Kidney tubule cell (primary cell): ENCODE results near the gene WIZ.
A peak's percentile ranks its signal among the peaks of the same experiment; 100 is the strongest.
"Not testable (repeated sequence)": the region's sequence is repeated elsewhere in the genome, so short reads cannot be mapped to it uniquely, and the experiment has no call there.

Experiments
- DNase-seq: peaks from one replicate; pipeline ENCODE4 v3.0.0-alpha.2; 2018; ENCODE audit warnings: low spot score

Gene WIZ, protein sequence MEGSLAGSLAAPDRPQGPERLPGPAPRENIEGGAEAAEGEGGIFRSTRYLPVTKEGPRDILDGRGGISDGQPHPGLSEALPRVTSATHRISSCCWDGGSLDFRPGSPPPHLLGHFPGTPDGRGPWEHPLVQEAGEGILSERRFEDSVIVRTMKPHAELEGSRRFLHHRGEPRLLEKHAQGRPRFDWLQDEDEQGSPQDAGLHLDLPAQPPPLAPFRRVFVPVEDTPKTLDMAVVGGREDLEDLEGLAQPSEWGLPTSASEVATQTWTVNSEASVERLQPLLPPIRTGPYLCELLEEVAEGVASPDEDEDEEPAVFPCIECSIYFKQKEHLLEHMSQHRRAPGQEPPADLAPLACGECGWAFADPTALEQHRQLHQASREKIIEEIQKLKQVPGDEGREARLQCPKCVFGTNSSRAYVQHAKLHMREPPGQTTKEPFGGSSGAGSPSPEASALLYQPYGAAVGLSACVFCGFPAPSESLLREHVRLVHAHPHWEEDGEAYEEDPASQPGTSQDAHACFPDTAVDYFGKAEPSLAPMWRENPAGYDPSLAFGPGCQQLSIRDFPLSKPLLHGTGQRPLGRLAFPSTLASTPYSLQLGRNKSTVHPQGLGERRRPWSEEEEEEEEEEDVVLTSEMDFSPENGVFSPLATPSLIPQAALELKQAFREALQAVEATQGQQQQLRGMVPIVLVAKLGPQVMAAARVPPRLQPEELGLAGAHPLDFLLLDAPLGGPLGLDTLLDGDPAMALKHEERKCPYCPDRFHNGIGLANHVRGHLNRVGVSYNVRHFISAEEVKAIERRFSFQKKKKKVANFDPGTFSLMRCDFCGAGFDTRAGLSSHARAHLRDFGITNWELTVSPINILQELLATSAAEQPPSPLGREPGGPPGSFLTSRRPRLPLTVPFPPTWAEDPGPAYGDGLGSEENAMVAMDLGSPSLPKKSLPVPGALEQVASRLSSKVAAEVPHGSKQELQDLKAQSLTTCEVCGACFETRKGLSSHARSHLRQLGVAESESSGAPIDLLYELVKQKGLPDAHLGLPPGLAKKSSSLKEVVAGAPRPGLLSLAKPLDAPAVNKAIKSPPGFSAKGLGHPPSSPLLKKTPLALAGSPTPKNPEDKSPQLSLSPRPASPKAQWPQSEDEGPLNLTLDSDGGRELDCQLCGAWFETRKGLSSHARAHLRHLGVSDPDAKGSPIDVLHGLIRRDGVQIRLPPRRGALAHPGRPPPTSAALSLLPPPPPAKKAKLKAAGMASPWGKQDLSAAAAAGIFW (N-terminal part only)

DNA sequence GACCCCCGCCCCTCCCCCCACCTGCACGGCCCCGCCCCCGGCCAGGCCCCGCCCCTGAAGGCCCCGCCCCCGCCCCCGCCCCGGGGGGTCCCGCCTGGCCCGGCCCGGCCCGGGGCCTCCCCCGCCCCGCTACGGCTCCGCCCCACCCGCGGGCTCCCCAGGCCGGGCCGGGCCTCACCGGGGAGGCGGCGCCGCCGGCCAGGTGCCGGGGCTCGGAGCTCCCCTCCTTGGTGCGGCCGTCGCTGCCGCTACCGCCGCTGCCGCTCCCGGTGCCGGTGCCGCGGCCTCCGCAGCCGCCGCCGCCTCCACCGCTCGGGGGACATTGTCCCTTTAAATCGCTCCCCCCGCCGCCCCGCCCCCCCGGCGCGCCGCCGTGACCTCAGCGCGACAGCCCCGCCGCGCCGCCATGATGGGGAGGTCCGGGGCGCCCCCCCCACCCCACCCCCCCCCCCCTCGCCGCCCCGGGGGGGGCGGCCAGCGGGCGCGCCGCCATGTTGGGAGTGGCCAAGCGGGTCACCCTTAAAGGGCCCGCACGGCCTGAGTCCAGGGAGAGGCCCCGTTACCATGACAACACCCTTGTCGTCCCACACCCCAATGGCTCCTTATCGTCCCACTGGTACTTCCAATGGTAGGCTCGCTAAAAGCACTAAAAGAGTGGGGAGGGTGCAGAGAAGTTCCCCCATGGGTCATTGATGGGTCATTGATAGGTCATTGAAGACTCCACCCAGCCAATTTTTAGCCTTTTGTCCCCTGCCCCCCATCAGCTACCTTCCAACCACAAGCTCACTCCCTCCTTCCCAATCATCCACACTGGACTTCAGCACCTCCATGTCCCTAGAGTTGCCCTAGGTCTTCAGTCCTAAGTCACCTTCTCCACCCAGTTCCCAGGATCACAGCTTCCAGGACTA, at the start of gene WIZ:
Gene WIZ (minus strand): TSS at position 337 of the 908 bp plus-strand sequence. CDS start 1,649 bp downstream, outside the sequence.
- DNase-seq = peak; percentile 79

DNA sequence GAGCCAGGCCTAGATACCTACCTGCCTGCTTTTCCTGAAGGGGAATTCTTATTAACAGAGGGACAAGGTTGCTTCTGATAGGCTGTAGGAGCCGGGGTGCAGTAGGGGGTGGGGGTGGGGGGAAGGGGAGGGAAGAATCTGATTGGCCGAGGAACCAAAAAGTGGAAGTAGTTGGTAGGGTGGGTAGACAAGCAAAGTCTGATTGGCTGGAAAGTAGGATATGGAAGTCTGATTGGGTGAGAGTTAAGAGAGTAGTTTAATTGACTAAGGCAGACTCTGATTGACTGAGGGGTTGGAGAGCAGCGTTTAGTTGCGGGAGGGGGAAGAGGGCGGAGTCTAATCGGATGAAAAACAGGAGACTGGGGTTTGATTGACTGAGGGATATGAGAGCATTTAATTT, 49.2 kb upstream of the WIZ start:
- no peak for DNase-seq

DNA sequence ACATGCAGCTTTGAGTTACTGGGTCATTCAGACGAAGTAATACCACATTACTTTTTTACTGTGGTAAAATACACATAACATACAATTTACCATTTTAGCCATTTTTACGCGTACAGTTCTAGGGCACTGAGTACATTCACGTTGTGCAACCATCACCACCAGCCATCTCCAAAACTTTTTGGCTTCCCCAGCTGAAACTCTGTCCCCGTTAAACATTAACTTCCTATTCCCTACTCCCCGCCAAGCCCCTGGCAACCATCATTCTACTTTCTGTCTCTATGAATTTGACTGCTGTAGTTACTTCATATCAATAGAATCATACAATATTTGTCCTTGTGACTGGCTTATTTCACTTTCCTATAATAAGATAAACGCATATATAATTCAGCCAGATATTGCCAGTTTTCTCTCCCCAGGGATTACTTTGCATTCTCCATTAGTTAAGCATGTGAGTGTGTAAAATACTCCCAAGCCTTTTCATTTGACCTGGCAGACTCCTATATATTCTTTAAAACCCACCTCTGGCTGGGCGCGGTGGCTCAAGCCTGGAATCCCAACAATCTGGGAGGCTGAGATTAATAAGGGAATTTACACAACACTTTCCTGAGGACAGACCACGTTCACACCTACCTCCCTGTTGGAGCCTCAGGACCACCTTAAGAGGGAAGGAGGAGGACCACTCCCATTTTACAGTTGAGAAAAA, 48.6 kb upstream of the WIZ start:
- DNase-seq = no peak

DNA sequence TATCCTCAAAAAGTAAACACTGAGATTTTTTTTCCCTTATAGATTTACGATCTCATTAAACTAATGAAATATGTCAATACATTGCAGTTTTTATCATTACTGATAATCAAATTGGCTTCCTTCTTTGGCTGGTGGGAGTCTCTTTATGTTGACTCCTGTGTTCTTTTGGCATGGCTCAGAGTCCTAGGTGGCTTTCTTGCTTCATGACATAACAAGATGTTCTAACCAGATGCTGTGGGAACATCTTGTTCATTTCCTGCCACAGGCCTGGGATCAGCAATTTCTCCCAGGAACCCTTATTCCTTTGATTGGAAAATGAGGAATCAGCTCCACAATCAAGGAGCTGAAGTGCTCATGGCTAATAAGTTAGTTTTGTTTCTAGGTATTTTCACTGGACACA, 45.4 kb upstream of the WIZ start:
- no peak for DNase-seq

DNA sequence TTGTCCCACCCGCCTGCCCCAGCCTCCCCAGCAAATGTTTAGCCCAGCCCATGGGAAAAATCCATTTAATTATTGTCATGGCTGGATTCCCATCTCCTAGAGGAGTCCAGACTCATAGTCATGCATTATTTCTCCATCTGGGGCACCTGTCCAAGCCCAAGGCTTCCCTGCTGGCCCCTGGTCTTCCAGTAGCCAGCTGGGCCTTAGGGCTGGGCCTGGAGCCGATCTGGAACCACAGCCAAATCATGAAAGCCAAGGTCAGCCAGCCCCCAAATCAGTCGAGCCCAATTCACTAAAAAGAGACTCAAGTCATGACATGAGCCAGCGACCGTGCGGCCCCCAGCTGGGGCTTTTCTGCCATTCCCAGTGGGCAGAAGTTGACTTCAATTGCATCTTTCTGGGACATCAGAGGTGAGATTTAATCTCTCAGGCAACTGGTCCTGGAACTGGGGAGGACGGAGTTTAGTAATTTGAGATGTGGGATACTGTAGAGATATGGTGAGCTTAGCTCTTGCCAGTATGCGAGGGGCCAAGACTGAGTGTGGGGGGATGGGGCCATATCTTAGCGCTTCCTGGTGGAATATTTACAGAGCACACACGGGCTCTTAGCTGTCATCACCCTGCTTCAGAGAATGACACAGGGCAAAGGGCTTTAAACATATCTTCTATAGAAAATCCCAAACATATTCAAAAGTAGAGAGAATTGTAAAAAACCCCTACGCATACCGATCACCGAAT, 38.9 kb upstream of the WIZ start:
- no peak for DNase-seq

DNA sequence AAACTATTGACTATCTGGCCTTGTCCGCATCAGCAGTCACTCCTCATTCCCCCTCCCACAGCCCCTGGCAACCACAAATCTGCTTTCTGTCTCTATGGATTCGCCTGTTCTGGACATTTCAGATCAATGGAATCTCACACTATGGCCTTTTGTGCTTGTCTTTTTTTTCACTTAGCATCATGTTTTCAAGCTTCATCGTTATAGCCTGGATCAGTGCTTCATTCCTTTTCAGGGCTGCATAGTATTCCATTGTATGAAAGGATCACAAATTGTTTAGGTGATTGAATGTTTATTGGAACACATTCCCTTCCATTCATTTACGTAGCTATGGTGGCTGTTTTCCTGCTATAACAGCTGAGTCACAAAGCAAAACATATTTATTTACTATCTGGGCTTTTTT, 37.3 kb upstream of the WIZ start:
- DNase-seq = no peak

DNA sequence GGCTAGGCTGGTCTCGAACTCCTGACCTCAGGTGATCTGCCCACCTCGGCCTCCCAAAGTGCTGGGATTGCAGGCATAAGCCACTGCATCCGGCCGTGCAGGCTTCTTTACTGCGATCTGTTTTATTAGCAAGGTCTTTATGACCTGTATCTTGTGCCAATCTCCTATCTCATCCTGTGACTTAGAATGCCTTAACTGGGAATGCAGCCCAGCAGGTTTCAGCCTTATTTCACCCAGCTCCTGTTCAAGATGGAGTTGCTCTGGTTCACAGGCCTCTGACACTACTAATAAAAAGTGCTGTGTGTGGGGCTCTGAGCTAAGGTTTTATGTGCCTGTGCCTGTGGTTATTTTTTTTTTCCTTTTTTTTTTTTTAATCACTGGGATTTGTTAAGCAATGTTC, 36.0 kb upstream of the WIZ start:
- not testable (repeated sequence) for DNase-seq

DNA sequence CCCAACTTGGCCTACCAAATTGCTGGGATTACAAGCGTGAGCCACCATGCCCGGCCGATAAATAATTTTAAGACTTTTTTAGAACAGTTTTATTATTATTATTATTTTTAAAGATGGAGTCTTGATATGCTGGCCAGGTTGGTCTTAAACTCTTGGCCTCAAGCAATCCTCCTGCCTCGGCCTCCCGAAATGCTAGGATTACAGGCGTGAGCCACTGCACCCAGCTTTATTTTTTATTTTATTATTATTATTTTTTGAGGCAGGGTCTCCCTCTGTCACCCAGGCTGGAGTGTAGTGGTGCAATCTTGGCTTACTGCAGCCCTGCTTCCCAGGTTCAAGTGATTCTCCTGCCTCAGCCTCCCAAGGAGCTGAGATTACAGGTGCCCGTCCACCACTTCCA, 31.2 kb upstream of the WIZ start:
- not testable (repeated sequence) for DNase-seq

DNA sequence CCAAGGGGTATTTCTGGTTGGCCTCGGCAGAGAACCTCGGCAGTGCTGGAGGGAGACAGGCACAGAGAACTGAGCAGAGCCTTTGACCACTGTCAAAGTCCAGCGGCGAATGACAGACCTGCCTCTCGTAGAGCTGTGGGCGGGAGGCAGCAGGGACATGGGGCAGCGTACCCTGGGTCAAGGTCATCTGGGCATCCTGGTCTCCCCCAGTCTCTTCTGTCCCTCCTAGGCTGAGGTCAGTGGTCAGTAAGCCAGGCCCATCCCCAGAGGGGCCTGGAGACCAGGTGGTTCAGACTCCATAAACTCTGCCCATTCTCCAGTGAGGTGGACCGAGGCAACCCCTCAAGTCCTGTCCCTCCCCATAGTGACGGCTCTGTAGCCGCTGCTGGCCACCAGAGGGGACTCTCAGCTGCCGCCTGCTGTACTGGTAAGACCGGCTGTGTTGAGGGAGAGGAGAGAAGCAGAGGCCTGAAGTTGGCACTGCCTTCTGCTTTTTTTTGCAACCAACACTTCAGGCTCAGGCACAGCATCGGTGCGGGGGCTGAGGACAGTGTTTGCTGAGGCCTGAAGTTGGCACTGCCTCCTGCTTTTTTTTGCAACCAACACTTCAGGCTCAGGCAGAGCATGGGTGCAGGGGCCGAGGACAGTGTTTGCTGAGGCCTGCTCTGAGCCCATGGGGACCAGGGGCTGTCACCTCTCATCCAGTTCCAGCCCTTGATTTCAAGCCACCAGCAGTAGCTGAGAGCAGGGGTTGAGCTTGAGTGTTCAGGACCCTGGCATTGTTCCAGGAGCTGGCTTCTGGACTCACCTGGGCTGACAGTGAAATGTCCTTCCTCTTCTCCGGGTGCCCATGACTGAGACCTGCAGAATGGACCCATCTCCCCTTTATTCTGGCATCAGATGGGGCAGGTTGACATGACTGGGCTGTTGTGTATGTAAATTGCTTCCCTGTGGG, 29.9 kb upstream of the WIZ start, which contains the start of gene PGLYRP2:
Gene PGLYRP2 (minus strand): TSS at position 111 of the 955 bp plus-strand sequence. CDS start 130 bp downstream, outside the sequence.
- no peak for DNase-seq

DNA sequence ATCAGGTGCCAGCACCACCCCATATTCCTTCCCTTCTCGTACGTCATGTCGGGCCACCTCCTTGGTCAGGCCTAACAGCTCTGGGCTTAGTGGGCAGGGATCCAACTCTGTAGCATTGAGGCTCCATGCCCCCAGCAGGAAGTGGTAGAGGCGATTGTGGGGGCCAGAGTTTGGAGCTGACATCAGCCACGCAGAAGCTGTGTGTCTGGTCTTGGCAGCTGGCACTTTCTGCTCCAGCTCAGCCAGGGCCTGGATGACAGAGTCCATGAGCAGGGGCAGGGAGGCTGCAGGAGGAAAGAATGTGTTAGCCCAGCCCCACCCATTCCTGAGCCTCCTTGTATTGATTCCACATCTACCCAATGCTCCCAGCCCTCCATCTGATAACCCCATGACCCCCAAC, 26.6 kb upstream of the WIZ start:
- no peak for DNase-seq

DNA sequence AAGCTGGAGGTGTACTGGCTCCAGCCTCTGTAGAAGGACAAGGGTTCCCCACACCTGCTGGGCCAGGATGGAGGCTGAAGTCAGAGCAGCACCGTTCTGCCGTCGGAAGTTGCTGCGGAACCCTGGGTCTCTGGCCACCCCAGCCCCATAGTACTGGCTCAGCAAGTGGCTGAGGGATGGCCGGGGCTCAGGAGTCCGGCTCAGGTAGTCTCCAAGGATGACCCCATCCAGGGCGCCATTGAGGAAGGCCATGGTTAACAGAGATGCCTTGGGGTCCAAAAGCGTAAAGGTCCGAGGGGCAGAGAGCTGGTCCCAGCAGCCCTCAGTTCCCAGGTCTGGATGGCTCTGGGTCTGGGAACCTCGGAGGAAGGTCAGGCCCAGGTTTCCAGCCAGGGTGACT, 25.9 kb upstream of the WIZ start:
- no peak for DNase-seq

DNA sequence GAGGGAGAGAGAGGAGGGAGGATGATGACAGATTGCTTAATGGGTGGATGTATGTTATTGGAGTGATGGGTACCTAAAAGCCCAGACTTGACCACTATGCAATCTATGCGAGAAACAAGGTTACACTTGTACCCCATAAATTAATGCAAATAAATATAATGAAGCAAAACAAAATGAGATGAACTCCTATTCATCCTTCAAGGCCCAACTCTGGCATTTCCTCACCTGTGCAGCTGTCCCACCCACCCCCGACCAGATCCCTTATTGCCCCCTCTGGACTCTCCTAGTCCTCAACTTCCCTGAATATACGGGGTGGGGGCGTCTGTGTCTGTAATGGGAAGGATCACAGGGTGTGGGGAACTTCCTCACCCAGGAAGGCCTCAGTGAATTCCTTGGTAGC, 25.4 kb upstream of the WIZ start:
- DNase-seq = no peak

DNA sequence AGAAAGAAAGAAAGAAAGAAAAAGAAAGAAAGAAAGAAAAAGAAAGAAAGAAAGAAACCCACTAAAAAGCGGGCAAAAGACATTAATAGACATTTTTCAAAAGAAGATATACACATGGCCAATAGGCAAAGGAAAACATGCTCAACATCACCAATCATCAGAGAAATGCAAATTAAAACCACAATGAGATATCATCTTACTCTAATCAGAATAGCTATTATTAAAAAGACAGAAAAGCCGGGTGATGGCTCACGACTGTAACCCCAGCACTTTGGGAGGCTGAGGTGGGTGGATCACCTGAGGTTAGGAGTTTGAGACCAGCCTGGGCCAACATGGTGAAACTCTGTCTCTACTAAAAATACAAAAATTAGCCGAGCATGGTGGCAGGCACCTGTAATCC, 24.1 kb upstream of the WIZ start:
- not testable (repeated sequence) for DNase-seq

DNA sequence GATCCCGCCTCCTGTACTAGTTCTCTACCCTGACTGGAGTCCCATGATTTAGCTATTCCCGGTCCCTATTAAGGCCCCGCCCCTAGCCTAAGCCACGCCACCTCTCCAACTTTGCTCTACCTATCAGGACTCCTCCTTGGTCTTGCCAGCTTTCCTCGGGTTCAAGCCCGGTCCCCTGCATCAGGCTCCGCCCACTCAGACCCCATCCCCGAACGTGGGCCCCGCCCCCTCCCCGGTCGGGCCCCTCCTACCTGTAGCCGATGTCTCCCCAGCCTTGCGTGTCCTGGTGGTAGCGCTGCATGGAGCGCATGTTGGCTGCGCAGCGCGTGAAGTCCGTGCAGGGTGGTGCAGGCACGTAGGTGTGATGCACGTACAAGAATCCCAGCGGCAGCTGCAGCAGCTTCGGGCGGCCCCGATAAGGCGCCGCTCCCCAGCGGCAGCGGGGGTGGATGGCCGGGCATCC, 21.9 kb upstream of the WIZ start:
- DNase-seq = no peak

DNA sequence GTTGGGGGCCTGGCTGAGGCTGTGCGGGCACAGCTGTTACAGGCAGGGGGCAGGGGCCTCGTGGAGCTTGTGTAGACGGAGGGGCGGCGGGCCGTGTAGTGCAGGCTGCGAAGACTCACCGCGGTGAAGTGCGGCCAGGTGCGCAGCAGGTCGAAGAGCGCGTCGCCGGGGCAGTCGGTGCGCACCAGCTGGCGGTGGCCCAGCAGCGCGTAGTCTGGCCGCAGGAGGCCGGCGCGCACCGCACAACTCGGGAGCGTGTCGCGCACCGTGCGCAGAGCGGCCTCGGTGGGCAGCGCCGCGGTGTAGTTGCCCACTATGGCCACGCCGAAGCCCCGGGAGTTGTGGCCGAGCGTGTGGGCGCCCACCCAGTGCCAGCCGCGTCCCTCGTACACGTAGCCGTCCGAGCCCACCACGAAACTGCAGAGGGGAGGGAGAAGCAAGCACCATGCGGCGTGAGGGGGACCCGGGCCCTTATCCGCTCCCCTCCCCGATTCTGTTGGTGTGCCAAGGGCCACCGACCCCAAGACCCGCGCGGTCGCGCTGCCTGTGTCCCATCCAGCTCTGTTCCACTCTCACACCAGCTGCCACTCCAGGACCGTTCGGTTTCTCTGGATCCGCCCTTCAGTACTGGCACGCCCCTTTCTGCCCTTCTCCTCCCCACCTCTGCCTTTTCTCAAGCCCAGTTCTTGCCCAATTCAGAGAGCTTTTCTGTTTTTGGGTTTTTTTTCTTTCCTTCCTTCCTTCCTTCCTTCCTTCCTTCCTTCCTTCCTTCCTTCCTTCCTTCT, 19.9 kb upstream of the WIZ start:
- no peak for DNase-seq

DNA sequence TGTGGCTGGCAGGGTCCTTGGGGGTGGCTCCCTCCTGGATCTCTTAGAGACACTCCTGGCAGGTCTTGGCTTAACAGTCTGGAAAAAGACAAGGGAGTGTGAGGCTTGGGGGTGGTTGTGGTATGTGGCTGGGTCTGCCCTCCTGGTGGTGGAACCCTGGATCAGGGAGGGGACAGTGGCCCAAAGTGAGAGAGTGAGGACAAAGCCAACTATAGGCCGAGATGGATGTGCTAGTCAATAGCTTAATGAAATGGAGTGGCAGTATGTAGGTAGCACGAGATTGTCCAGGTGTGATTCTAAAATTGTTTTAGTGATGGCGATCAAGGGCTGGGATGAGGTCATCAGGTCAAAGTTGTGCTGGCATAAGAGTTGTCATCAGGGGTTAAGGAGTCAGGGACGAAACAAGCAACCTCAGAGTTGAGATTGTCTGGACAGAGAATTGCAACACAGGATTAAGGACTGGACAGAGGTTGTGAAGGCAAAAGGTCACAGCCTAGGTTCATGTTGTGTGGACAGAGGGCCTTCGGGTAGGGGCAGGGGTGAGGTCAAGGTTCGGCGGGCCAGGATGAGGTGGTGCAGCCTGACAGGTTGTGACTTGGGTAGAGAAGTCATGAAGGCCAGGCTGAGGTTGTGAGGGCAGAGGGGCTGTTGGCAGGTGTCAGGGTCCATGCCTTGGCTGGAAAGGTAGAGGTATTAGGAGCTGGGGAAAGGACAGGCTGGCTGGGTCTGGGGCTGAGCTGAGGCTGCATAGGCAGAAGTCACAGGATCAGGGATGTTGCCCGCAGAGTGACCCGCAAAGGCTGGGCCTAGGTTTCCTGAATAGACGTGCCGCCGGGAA, 19.1 kb upstream of the WIZ start:
- no peak for DNase-seq

DNA sequence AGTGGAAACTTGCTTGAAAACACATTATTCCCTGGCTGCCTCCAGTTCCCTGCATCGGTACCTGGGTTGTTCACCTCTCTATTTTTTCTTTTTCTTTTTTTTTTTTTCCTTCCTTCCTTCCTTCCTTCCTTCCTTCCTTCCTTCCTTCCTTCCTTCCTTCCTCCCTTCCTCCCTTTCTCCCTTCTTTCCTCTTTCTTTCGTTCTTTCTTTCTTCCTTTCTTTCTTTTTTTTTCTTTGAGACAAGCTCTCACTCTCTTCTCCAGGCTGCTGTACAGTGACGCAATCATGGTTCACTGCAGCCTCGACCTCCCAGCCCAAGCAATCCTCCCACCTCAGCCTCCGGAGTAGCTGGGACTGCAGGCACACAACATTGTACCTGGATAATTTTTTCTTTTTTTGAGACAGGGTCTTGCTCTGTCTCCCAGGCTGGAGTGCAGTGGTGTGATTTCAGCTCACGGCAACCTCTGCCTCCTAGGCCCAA, 18.0 kb upstream of the WIZ start:
- DNase-seq = no peak
